Naive thymus-derived CD4-positive, alpha-beta T cell (primary cell): ENCODE data around the gene DAPK1. TPM values are rescaled to one million over a fixed set of nuclear protein-coding genes. Genes with fewer than 3 reads are reported as not detected.

Experiments
- ATAC-seq: fragments of 150-1000 bp; cut with Tn5 transposase; 2 replicates; pipeline ENCODE4 v1.10.0; 2021; ENCODE audit warnings: mild to moderate bottlenecking, moderate library complexity
- CTCF ChIA-PET: fragments of 350-600 bp; sonication (Branson Sonifier 250); formaldehyde crosslinking; loops from one replicate; lab custom pipeline; 2021; ENCODE audit warnings: antibody characterized with exemption; lab: Charles Lee
- POLR2A ChIA-PET: fragments of 350-600 bp; sonication (Branson Sonifier 250); formaldehyde crosslinking; loops from one replicate; lab custom pipeline; 2021; ENCODE audit warnings: antibody characterized with exemption, inconsistent platforms; lab: Charles Lee
- DNase-seq, 9 donors: peaks; one replicate each; pipeline versions ENCODE4 v3.0.0 to v3.0.0-alpha.2; 2020 to 2022; ENCODE audit warnings: mixed read lengths in 1 of 9
- H3K27ac ChIP-seq: one replicate; pipeline ENCODE4 v1.7.0; 2013; ENCODE audit warnings: mild to moderate bottlenecking, low read depth, low read length, moderate library complexity
- H3K27me3 ChIP-seq, 2 donors: one replicate each; pipeline ENCODE4 v1.7.0; 2013; ENCODE audit warnings: low read length in 2 of 2, mild to moderate bottlenecking in 2 of 2, moderate library complexity in 2 of 2; ENCODE audit not compliant: control insufficient read depth in 2 of 2, insufficient read depth in 2 of 2
- H3K36me3 ChIP-seq, 3 experiments: 1 replicate in 2 of 3; 2 replicates in 1 of 3; pipeline ENCODE4 v1.7.0; 2013; ENCODE audit warnings: low read length in 3 of 3, mild to moderate bottlenecking in 3 of 3, moderate library complexity in 1 of 3; ENCODE audit not compliant: insufficient read depth in 3 of 3, control insufficient read depth in 2 of 3
- H3K4me1 ChIP-seq, 2 donors: one replicate each; pipeline ENCODE4 v1.7.0; 2013; ENCODE audit warnings: low read length in 2 of 2, mild to moderate bottlenecking in 2 of 2, moderate library complexity in 1 of 2; ENCODE audit not compliant: control insufficient read depth in 2 of 2, insufficient read depth in 2 of 2
- H3K4me3 ChIP-seq: 2 replicates; pipeline ENCODE4 v1.7.0; 2013; ENCODE audit warnings: mild to moderate bottlenecking, low read length
- H3K9me3 ChIP-seq, 3 experiments: 1 replicate in 2 of 3; 2 replicates in 1 of 3; pipeline ENCODE4 v1.7.0; 2013; ENCODE audit warnings: low read length in 3 of 3; ENCODE audit not compliant: control insufficient read depth in 2 of 3
- H3K27ac Mint-ChIP-seq, 9 donors: one replicate each; pipeline ENCODE4 v1.8.0; 2020 to 2022; ENCODE audit warnings: mixed read lengths in 9 of 9, mild to moderate bottlenecking in 8 of 9, moderate library complexity in 5 of 9, inconsistent platforms in 2 of 9
- H3K27me3 Mint-ChIP-seq, 5 donors: one replicate each; pipeline ENCODE4 v1.8.0; 2021 to 2022; ENCODE audit warnings: mixed read lengths in 5 of 5, mild to moderate bottlenecking in 1 of 5
- H3K36me3 Mint-ChIP-seq, 5 donors: one replicate each; pipeline ENCODE4 v1.8.0; 2020 to 2022; ENCODE audit warnings: mixed read lengths in 5 of 5, mild to moderate bottlenecking in 3 of 5, inconsistent platforms in 1 of 5
- H3K4me1 Mint-ChIP-seq, 7 donors: one replicate each; pipeline ENCODE4 v1.8.0; 2020 to 2022; ENCODE audit warnings: mixed read lengths in 7 of 7, mild to moderate bottlenecking in 3 of 7, inconsistent platforms in 1 of 7
- H3K4me3 Mint-ChIP-seq, 10 donors: one replicate each; pipeline ENCODE4 v1.8.0; 2020 to 2022; ENCODE audit warnings: mild to moderate bottlenecking in 10 of 10, mixed read lengths in 10 of 10, moderate library complexity in 6 of 10, inconsistent platforms in 2 of 10
- H3K9me3 Mint-ChIP-seq, 11 donors: one replicate each; pipeline ENCODE4 v1.8.0; 2020 to 2022; ENCODE audit warnings: mixed read lengths in 11 of 11, mild to moderate bottlenecking in 4 of 11, inconsistent platforms in 1 of 11, moderate library complexity in 1 of 11
- intact Hi-C, 2 donors: fragments of 100-400 bp; cut with micrococcal nuclease; formaldehyde crosslinking; loops; one replicate each; pipeline ENCODE4 v1.15.1; 2023
- polyA plus RNA-seq, 2 donors: library from polyadenylated mRNA; unstranded; fragments of 300-500 nt; fragmentation: Illumina TruSeq; gene quantifications; one replicate each; pipeline ENCODE4 v1.2.3, GENCODE V29; 2021
- total RNA-seq, 6 experiments: library from RNA in 5 of 6; stranded (reverse) in 5 of 6; gene quantifications; 1 replicate in 5 of 6; 2 replicates in 1 of 6; pipeline ENCODE4 v1.2.3 and lab custom pipeline; 2021 to 2026

Gene DAPK1
- total and polyA plus RNA-seq, 7 experiments from 2014 or later: 0.20 to 44.8 (median 1.9) TPM

DNA sequence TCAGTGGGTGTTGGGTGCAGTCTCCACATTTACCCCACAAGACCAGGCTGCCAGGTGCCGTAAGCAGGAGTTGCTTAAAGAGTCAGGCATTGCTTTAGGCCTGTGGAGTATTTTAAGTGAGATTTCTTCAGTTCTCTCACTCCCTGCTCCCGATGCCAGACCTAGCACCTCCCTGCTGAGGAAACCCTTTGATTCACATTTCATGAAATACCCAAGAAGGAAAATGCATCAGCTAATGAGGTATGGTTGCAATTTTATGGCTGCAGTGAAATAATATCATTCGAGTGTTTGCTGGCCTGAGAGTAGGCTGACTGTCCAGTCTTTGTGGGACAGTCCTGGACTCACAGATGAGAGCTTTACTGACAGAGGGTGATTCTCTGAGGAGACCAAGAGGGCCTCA, 160.8 kb downstream of the DAPK1 start:
- H3K9me3 ChIP-seq: no peaks in the 10 kb centered on the region
- DNase-seq (no peak), ATAC-seq (no peak)
- H3K36me3 ChIP-seq: no peaks in the 10 kb centered on the region
- Mint-ChIP-seq H3K9me3 (no peaks in the 10 kb centered on the region), H3K27ac (peak overlapping the region in 1 of 9 donors; percentile 25), H3K36me3 (no peaks in the 10 kb centered on the region), H3K4me3 (no peak overlapping the region), H3K4me1 (peaks cover 0 to 6% (median 0%) of the 10 kb centered on the region in 7 donors), H3K27me3 (peaks cover 0 to 18% (median 0%) of the 10 kb centered on the region in 5 donors)
- no peaks in the 10 kb centered on the region for H3K4me1 ChIP-seq
- H3K27me3 ChIP-seq: no peaks in the 10 kb centered on the region
- no peak overlapping the region for H3K4me3 ChIP-seq
- ChIA-PET POLR2A (no interaction called here), CTCF (no interaction called here)
- H3K27ac ChIP-seq: no peak overlapping the region
- intact Hi-C loops: no loop called here

- H3K36me3 ChIP-seq: no peaks in the 10 kb centered on the region
- no peaks in the 10 kb centered on the region for H3K9me3 ChIP-seq
- no peaks in the 10 kb centered on the region for H3K4me1 ChIP-seq
- peaks cover 0 to 6% (median 0%) of the 10 kb centered on the region in 7 donors for H3K4me1 Mint-ChIP-seq
- no peak overlapping the region for H3K4me3 ChIP-seq
- no peaks in the 10 kb centered on the region for H3K36me3 Mint-ChIP-seq
- ChIA-PET CTCF (no interaction called here), POLR2A (no interaction called here)
- no peaks in the 10 kb centered on the region for H3K27me3 ChIP-seq
- DNase-seq (no peak), ATAC-seq (peak; percentile 6)
- no peak overlapping the region for H3K27ac ChIP-seq
- no peak overlapping the region for H3K4me3 Mint-ChIP-seq
- H3K27ac Mint-ChIP-seq: no peak overlapping the region
- intact Hi-C loops: loop anchor here in 1 of 2 donors (10.0 kb wide), 1 partner anchor 1245 kb away; no protein-coding TSS in a partner anchor
- no peaks in the 10 kb centered on the region for H3K9me3 Mint-ChIP-seq
- peaks cover 0 to 23% (median 2%) of the 10 kb centered on the region in 5 donors for H3K27me3 Mint-ChIP-seq
Observed at GRCh38 chr9:87659534-87660419, 162.1 kb downstream of the DAPK1 start.

DNA sequence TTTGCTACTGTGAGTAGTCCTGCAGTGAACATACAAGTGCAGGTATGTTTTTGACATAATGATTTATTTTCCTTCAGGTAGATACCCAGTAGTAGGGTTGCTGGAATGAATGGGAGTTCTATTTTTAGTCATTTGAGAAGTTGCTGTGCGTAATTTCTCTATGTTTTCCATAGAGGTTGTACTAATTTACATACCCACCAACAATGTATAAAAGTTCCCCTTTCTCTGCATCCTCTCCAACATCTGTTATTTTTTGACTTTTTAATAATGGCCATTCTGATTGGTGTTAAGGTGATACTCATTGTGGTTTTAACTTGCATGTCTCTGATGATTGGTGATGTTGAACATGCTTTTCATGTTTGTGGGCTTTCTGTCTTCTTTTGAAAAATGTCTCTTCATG, 163.6 kb downstream of the DAPK1 start:
- ChIA-PET POLR2A (no interaction called here), CTCF (no interaction called here)
- no peak overlapping the region for H3K27ac Mint-ChIP-seq
- no peaks in the 10 kb centered on the region for H3K9me3 Mint-ChIP-seq
- H3K4me3 Mint-ChIP-seq: no peak overlapping the region
- DNase-seq (no peak), ATAC-seq (no peak)
- intact Hi-C loops: loop anchor here in 1 of 2 donors (10.0 kb wide), 1 partner anchor 1246 kb away; no protein-coding TSS in a partner anchor
- no peaks in the 10 kb centered on the region for H3K9me3 ChIP-seq
- no peak overlapping the region for H3K4me3 ChIP-seq
- no peaks in the 10 kb centered on the region for H3K36me3 Mint-ChIP-seq
- peaks cover 0 to 19% (median 2%) of the 10 kb centered on the region in 5 donors for H3K27me3 Mint-ChIP-seq
- H3K27me3 ChIP-seq: no peaks in the 10 kb centered on the region
- no peaks in the 10 kb centered on the region for H3K36me3 ChIP-seq
- H3K27ac ChIP-seq: no peak overlapping the region
- no peaks in the 10 kb centered on the region for H3K4me1 ChIP-seq
- peaks cover 0 to 5% (median 0%) of the 10 kb centered on the region in 7 donors for H3K4me1 Mint-ChIP-seq

DNA sequence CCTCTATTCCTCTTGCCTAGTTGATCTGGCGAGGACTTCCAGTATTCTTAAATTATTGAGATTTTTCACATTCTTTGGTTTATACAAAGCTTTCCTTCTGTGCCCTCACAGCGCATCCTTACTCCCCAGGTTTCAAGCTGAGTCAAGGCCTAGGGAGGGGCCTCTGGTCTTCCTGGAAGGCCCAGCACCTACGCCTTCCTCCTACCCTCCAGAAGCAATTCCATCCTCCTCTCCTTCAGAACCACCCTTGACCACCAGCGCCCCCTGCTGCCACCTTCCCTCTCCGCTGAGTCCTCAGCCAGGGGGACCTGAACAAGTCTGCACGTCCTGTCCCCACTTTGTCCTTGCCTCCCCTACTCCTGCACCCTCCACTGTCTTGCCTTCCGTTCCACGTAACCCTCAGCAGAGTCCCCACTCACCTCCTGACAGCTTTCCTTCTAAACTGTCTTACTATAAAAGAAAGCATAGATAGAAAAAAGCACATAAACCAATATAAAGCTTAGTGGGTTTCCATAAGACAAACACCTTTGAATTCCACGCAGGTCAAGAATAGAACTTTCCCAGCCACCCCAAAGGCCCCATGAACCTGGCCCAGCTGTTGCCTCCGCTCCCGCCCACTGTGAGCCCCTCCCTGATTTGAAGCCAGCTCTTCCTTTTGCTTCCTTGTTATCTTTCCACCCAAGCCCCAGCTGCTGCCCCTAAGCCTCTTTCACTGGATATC, 165.3 kb downstream of the DAPK1 start:
- no peak overlapping the region for H3K27ac Mint-ChIP-seq
- Histone ChIP-seq H3K27ac (no peak overlapping the region), H3K9me3 (peaks cover 0 to 10% (median 0%) of the 10 kb centered on the region in 3 experiments), H3K4me1 (no peaks in the 10 kb centered on the region), H3K36me3 (no peaks in the 10 kb centered on the region), H3K4me3 (no peak overlapping the region), H3K27me3 (no peaks in the 10 kb centered on the region)
- H3K4me1 Mint-ChIP-seq: peaks cover 0 to 4% (median 0%) of the 10 kb centered on the region in 7 donors
- DNase-seq (peak in 4 of 9 donors; percentile 21 to 59 (median 28)), ATAC-seq (peak; percentile 32)
- intact Hi-C loops: loop anchor here in 1 of 2 donors (10.0 kb wide), 1 partner anchor 1248 kb away; no protein-coding TSS in a partner anchor
- peaks cover 0 to 4% (median 0%) of the 10 kb centered on the region in 5 donors for H3K36me3 Mint-ChIP-seq
- H3K27me3 Mint-ChIP-seq: peaks cover 0 to 15% (median 2%) of the 10 kb centered on the region in 5 donors
- no peak overlapping the region for H3K4me3 Mint-ChIP-seq
- H3K9me3 Mint-ChIP-seq: peaks cover 0 to 12% (median under 1%) of the 10 kb centered on the region in 11 donors
- CTCF ChIA-PET: interaction anchor here (1.1 kb wide), 1 partner anchor 60 kb away, joined by 4 read pairs; no protein-coding TSS in a partner anchor
- POLR2A ChIA-PET: no interaction called here

GRCh38 chr9:87663556-87663955, 165.9 kb downstream of the DAPK1 start:
- intact Hi-C loops: loop anchor here in 1 of 2 donors (10.0 kb wide), 1 partner anchor 1249 kb away; no protein-coding TSS in a partner anchor
- H3K27me3 Mint-ChIP-seq: peaks cover 0 to 15% (median 2%) of the 10 kb centered on the region in 5 donors
- peaks cover 0 to 5% (median 0%) of the 10 kb centered on the region in 5 donors for H3K36me3 Mint-ChIP-seq
- peak overlapping the region in 1 of 9 donors; percentile 81 for H3K27ac Mint-ChIP-seq
- H3K4me3 Mint-ChIP-seq: no peak overlapping the region
- ChIA-PET POLR2A (no interaction called here), CTCF (interaction anchor here (1.1 kb wide), 1 partner anchor 60 kb away, joined by 4 read pairs; no protein-coding TSS in a partner anchor)
- Histone ChIP-seq H3K9me3 (peaks cover 0 to 10% (median 0%) of the 10 kb centered on the region in 3 experiments), H3K27me3 (no peaks in the 10 kb centered on the region), H3K36me3 (no peaks in the 10 kb centered on the region), H3K27ac (no peak overlapping the region), H3K4me3 (no peak overlapping the region), H3K4me1 (no peaks in the 10 kb centered on the region)
- no peak for ATAC-seq
- H3K4me1 Mint-ChIP-seq: peaks cover 0 to 4% (median 0%) of the 10 kb centered on the region in 7 donors
- DNase-seq: no peak
- peaks cover 0 to 12% (median 2%) of the 10 kb centered on the region in 11 donors for H3K9me3 Mint-ChIP-seq
